ENCODE measurements around the gene ALOX15B.
"Not testable (repeated sequence)": the region's sequence is repeated elsewhere in the genome, so short reads cannot be mapped to it uniquely, and the experiment has no call there.

Gene ALOX15B

GRCh38 chr17:8044819-8045810 lies 6.3 kb downstream of the ALOX15B start:
- no peak for DNase-seq

DNA sequence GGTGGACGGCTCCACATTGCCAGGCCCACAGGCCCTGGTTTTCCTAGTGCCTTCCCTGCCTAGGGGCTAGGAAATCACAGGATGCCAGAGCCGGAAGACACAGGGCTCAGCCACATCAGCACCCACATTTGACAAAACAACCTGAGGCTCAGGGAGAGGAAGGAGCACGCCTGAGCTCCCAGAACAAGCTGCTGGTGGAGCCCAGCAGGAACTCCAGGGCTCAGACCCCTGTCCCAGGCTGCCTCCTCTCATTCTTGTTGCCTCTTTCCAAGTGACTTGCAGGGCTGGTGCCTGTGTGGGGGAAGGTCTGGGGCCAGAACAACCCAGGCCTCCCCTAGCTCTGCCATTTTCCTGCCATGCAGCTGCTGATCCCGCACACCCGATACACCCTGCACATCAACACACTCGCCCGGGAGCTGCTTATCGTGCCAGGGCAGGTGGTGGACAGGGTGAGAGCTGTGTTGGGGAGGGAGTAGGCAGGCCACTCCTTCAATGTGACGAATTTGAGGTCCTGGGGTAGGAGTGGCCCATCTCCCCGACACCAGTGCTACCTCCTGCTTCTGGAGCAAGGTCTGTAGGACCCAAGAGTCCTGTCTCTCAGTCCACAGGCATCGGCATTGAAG lies 7.6 kb downstream of the ALOX15B start:
- no peak for DNase-seq

DNA sequence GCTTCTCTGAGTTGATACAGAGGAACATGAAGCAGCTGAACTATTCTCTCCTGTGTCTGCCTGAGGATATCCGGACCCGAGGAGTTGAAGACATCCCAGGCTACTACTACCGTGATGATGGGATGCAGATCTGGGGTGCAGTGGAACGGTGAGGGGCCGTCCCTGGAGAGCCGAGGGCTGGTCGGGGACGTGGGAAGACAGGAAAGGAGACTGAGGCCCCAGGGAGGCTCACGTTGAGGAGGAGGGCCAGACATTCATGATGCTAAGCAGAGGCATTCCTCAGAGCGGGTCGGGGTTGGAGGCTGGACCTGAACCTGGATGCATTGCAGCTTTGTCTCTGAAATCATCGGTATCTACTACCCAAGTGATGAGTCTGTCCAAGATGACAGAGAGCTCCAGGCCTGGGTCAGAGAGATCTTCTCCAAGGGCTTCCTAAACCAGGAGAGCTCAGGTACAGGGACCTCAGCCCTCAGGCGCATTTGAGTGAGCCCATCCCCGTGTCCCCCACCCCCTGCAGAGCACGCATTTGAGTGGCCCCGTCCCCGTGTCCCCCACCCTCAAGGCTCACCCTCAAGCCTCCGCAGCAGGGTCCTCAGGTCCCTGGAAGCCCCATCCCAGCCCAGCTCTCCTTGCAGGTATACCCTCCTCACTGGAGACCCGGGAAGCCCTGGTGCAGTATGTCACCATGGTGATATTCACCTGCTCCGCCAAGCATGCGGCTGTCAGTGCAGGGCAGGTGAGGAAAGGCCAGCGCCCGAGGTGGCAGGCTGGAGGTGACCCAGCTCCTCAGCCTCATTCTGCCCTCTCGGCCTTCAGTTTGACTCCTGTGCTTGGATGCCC lies 8.3 kb downstream of the ALOX15B start:
- DNase-seq, result no peak

DNA sequence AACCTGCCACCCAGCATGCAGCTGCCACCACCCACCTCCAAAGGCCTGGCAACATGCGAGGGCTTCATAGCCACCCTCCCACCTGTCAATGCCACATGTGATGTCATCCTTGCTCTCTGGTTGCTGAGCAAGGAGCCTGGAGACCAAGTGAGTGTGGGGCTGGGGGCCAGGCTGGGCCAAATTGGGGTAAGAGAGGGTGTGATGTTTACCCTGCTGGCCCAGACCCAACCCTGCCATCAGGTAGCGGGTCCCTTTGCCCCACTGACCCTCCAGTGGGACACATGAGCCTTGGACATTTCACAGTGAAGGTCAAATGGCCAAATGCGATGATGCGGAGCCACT lies 8.9 kb downstream of the ALOX15B start:
- DNase-seq, result no peak

DNA sequence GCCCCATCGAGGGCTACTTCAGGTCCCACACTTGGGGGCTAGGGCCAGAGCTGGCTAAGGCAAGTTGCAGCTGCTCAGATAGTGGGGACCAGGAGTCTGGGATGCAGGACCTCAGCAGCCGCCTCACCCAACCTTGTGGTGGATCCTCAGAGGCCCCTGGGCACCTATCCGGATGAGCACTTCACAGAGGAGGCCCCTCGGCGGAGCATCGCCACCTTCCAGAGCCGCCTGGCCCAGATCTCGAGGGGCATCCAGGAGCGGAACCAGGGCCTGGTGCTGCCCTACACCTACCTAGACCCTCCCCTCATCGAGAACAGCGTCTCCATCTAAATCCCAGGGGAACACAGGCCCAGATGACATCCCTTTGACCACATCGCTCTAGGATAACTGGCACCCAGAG lies 9.4 kb downstream of the ALOX15B start:
- no peak for DNase-seq

DNA sequence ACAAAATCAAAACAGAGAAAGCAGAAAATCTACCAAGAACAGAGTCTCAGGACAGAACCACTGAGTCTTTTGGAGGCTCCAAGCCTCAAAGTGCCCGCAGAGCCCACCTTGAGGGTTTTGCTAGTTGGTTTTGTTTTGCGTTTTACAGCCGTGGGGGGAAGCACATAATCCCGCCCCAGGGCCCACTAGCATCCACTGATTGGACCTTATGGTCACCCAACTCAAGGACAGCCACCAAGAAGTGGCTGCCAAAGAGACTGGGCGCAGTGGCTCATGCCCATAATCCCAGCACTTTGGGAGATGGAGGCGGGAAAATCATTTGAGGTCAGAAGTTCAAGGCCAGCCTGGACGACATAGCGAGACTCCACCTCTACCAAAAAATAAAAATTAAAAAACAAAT lies 9.9 kb downstream of the ALOX15B start:
- no peak for DNase-seq

DNA sequence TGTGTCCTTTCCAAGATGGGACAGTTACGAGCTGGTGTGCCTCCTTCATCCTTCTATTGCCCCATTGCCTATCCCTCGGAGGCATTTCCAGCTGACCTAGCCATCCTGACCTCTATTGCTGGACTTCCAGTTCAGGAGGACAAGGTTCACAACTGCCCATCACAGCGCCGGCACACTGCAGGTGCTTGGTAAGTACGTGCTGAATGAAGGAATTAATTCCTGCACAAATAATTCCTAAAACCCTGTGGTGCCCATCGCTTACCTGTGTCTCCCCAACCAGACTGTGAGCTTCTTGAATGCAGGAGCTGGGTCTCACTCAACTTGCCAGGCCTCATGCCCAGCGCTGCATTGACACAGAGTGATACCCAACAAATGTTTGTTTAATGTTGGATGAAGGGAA lies 13.0 kb downstream of the ALOX15B start:
- DNase-seq, result no peak

DNA sequence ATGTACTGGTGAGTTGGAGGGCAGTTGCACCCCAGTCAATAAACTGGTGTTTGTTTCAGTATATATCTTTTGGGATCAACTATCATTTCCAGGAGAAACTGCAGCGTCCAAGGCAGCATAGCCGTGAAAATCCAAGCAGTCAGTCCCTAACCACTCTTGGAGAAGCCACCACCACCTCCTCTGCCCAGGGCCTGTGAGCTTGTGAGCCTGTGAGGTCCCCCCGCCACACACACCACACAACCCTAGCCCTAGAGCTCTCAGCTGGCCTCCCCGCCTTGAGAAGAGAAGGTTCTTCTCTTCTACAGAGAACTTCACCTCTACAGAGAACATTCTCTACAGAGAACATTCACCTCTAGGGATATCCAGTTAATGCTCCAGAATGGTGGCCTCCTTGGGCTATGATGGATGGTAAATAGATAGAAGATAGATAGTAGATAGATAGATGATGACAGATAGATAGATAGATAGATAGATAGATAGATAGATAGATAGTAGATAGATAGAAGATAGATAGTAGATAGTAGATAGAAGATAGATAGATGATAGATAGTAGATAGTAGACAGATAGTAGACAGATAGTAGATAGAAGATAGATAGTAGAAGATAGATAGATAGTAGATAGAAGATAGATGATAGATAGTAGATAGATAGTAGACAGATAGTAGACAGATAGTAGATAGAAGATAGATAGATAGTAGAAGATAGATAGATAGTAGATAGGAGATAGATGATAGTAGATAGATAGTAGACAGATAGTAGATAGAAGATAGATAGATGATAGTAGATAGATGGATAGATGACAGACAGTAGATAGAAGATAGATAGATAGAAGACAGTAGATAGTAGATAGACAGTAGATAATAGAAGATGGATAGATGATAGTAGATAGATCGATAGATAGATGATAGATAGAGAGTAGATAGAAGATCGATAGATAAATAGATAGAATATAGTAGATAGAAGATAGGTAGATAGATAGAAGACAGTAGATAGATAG lies 13.7 kb downstream of the ALOX15B start:
- DNase-seq, result no peak

GRCh38 chr17:8053600-8053999 lies 14.7 kb downstream of the ALOX15B start:
- DNase-seq, result no peak

- DNase-seq, result no peak
These were observed 17.0 kb downstream of the ALOX15B start for GRCh38 chr17:8055851-8056231.

- no peak for DNase-seq
These were observed 17.5 kb downstream of the ALOX15B start for GRCh38 chr17:8056232-8056975.

DNA sequence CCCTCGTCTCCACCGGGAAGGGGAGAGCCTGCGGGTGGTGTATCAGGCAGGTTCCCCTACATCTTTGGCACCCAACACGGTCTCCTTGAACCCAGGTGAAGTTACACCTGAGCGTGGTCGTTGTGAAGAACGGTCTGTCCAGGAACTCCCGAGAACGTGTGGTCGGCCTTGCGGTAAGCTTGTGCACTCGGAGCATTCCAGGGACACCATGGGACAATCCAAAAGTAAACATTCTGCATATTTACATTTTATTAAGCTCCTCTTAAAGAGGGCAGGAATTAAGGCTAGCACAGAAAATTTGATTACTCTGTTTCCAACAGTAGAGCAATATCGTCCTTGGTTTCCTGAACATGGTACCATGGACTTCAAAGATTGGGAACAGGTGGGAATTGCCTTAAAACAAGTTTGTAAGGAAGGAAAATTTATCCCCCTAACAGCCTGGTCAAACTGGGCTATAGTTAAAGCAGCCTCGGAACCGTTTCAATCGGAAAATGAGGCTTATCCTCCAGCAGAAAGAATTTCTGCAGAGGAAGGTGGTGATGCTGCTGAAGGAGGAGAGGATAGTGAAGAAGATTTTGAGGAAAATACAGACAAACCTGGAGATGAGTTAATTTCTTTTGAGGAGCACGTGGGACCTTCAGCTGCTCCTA lies 18.2 kb downstream of the ALOX15B start:
- DNase-seq, result no peak

- DNase-seq, result peak; percentile 12 to 73 (median 32)
These were observed 18.8 kb downstream of the ALOX15B start for GRCh38 chr17:8057691-8058114.

GRCh38 chr17:8059131-8059530 lies 20.3 kb downstream of the ALOX15B start:
- DNase-seq, result no peak

DNA sequence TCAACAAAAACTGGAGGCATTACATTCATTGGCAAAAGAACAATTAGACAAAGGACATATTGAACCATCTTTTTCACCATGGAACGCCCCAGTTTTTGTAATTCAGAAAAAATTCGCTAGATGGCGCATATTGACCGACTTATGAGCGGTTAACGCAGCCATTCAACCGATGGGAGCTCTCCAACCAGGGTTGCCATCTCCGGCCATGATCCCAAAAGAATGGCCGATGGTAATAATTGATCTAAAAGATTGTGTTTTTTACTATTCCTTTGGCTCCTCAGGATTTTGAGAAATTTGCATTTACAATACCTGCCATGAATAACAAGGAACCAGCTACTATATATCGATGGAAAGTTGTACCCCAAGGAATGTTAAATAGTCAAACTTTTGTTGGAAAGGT lies 21.4 kb downstream of the ALOX15B start:
- peak; percentile 12 to 81 (median 42) for DNase-seq

DNA sequence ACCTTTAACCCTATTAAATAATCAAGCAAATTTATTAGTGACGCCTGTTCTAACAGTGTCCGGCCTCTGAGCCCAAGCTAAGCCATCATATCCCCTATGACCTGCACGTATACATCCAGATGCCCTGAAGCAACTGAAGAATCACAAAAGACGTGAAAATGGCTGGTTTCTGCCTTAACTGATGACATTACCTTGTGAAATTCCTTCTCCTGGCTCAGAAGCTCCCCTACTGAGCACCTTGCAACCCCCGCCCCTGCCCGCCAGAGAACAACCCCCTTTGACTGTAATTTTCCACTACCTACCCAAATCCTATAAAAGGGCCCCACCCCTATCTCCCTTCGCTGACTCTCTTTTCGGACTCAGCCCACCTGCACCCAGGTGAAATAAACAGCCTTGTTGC lies 23.0 kb downstream of the ALOX15B start:
- not testable (repeated sequence) for DNase-seq

DNA sequence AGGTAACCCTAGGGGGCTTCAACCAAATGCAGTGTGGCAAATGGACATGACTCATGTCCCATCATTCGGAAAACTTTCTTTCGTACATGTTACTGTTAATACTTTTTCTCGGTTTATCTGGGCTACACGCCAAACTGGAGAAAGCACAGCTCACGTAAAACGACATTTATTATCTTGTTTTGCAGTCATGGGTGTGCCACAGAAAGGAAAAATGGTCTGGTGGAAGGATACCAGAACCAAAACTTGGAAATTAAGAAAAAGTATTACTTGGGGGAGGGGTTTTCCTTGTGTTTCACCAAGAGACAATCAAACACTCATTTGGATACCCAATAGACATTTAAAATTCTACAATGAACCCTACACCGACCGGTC lies 23.6 kb downstream of the ALOX15B start:
- DNase-seq, result no peak

GRCh38 chr17:8062807-8063483 lies 24.1 kb downstream of the ALOX15B start:
- no peak for DNase-seq

DNA sequence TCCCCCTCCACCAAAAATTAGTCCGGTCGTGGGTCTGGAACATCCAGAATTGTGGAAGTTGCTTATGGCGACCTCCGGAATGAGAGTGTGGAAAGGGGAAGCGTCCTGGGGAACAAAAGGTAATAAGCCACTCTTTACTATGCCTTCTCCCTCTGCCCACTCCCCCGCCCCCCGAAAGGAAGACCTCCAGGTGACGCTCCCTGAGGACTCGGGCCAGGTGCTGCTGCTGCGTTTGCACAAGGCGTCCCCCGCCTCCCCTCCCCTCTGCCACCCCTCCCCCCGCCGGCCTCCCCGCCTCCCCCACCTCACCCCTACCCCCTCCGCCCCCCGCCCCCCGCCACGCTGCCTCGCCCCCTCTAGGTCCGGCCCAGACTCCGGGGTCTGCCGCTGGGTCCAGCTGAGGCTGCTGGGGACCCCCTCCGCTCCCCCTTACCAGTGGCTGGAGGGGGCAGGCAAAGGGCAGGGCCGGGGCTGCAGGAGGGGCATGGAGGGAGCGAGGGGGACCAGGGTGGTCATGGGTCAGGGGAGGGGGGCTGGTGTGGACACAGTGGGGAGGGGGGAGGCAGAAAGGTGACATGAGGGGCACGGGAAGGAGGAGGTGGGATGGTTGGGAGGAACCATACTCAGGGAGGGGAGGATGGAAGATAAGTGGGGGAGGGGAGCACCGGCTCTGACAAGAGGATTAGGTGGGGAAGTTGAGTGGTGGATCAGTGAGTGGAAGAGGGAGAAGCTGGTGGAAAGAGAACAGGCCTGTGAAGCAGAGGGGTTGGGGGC lies 25.1 kb downstream of the ALOX15B start:
- DNase-seq, result no peak
